ENCODE measurements around the gene NPFF.

NPFF gene

DNA sequence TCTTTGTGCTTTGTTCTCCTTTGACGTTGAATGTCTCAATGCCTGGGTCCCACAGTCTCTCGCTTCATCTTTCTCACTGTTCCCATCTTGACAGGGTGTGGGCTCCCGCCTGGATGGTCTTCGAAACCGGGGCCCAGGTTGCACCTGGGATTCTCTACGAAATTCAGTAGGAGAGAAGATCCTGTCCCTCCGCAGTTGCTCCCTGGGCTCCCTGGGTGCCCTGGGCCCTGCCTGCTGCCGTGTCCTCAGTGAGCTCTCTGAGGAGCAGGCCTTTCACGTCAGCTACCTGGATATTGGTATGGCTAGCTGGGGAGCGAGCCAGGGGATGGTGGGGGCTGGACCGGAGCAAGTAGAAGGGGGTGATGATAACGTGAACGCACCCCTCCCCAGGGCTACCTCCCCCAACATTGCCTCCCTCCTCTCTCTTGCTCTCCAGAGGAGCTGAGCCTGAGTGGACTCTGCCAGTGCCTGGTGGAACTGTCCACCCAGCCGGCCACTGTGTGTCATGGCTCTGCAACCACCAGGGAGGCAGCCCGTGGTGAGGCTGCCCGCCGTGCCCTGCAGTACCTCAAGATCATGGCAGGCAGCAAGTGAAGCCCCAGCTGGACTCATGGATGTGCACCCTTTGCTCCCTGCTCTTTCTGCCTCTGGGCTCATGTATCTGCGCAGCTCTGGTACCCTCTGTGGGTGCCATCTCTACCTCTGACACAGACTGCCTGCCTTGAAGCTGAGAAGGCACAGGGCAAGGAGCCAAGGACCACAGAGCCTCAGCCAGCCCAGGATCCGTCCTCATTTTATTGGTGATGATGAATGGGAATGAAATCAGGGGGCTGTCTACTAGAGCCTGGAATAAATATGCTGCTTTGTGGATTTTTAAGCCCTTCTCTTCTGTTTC, 1.5 kb downstream of the NPFF start:
- H3K27ac ChIP-seq: no peak overlapping the region
- H3K27me3 ChIP-seq (replicated peaks): no peaks in the 10 kb centered on the region
- no peak overlapping the region for H3K4me3 ChIP-seq (ENCODE audit: low read depth, low read length)
- no peak for DNase-seq
- no peak for TF ChIP-seq CTCF (IDR thresholded peaks at IDR 0.05; ENCODE audit: low read depth, low read length, missing control alignments)
- H3K36me3 ChIP-seq (replicated peaks): peaks cover 22% of the 10 kb centered on the region
- in situ Hi-C loops (cut with HindIII; ENCODE audit: low pct_ligation_motif_present, low sequenced_read_pairs): no loop called here

DNA sequence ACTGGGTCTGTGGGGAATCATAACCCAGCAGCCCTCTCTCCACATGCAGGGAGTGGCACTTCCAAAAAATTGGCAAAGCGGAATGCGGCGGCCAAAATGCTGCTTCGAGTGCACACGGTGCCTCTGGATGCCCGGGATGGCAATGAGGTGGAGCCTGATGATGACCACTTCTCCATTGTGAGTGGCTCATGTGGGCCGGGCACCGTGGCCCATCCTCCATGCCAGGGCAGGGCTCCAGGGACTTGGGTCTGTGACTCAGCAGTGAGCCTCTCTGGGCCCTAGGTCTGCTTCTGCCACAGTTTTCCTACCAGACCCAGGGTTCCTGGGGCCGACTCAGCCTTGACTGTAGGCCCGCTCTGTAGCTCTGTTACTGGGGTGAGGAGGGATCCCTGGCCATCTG, 2.2 kb downstream of the NPFF start:
- peaks cover 16% of the 10 kb centered on the region for H3K36me3 ChIP-seq (replicated peaks)
- in situ Hi-C loops (cut with HindIII; ENCODE audit: low pct_ligation_motif_present, low sequenced_read_pairs): no loop called here
- no peak overlapping the region for H3K27ac ChIP-seq
- H3K27me3 ChIP-seq (replicated peaks): no peaks in the 10 kb centered on the region
- DNase-seq: no peak
- H3K4me3 ChIP-seq (ENCODE audit: low read depth, low read length): no peak overlapping the region
- TF ChIP-seq CTCF (IDR thresholded peaks at IDR 0.05; ENCODE audit: low read depth, low read length, missing control alignments): no peak

GRCh38 chr12:53504004-53504920, 3.0 kb downstream of the NPFF start:
- TF ChIP-seq CTCF (IDR thresholded peaks at IDR 0.05; ENCODE audit: low read depth, low read length, missing control alignments): no peak
- no peak overlapping the region for H3K4me3 ChIP-seq (ENCODE audit: low read depth, low read length)
- no peak overlapping the region for H3K27ac ChIP-seq
- H3K27me3 ChIP-seq (replicated peaks): no peaks in the 10 kb centered on the region
- peaks cover 16% of the 10 kb centered on the region for H3K36me3 ChIP-seq (replicated peaks)
- in situ Hi-C loops (cut with HindIII; ENCODE audit: low pct_ligation_motif_present, low sequenced_read_pairs): no loop called here
- DNase-seq: no peak

- TF ChIP-seq CTCF (IDR thresholded peaks at IDR 0.05; ENCODE audit: low read depth, low read length, missing control alignments): no peak
- H3K27ac ChIP-seq: no peak overlapping the region
- no peaks in the 10 kb centered on the region for H3K27me3 ChIP-seq (replicated peaks)
- H3K36me3 ChIP-seq (replicated peaks): peaks cover 16% of the 10 kb centered on the region
- in situ Hi-C loops (cut with HindIII; ENCODE audit: low pct_ligation_motif_present, low sequenced_read_pairs): no loop called here
- no peak for DNase-seq
- no peak overlapping the region for H3K4me3 ChIP-seq (ENCODE audit: low read depth, low read length)
These were observed 4.1 kb downstream of the NPFF start for GRCh38 chr12:53502983-53503728.

DNA sequence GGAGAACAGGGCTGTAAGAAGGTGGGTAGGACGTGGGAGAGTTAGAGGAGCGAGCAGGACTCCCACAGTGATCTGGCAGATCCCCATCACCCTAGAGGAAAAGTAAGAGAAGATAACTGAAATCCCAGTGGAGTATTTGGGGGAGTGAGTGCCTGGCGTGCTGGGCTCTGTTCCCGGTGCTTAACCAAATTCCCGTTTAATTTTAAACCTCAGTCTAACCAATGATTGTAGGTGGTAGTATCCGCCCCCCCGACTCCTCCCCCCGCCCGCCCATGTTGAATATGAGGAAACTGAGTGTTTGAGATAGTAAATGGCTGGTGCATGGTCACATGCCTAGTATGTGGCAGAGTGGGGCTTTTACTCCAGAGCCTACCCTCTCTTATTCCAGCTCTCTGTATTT, 5.0 kb downstream of the NPFF start:
- Histone ChIP-seq H3K27me3 (replicated peaks) (no peaks in the 10 kb centered on the region), H3K27ac (no peak overlapping the region), H3K4me3 (ENCODE audit: low read depth, low read length) (no peak overlapping the region), H3K36me3 (replicated peaks) (peaks cover 13% of the 10 kb centered on the region)
- DNase-seq: no peak
- in situ Hi-C loops (cut with HindIII; ENCODE audit: low pct_ligation_motif_present, low sequenced_read_pairs): no loop called here
- TF ChIP-seq CTCF (IDR thresholded peaks at IDR 0.05; ENCODE audit: low read depth, low read length, missing control alignments): no peak
